BLaER1 (cell line): ENCODE results near the gene PRM3.

Source experiments
- H3K27ac ChIP-seq: shearing (Covaris generic); formaldehyde crosslinking; 2 replicates; pipeline ENCODE4 v1.8.1; 2022
- H3K27me3 ChIP-seq: shearing (Covaris generic); formaldehyde crosslinking; 2 replicates; pipeline ENCODE4 v1.8.1; 2022
- H3K36me3 ChIP-seq: shearing (Covaris generic); formaldehyde crosslinking; 2 replicates; pipeline ENCODE4 v1.8.1; 2022
- H3K4me1 ChIP-seq: shearing (Covaris generic); formaldehyde crosslinking; 2 replicates; pipeline ENCODE4 v1.8.1; 2022
- H3K4me2 ChIP-seq: shearing (Covaris generic); formaldehyde crosslinking; 2 replicates; pipeline ENCODE4 v1.8.1; 2022
- H3K4me3 ChIP-seq: shearing (Covaris generic); formaldehyde crosslinking; 2 replicates; pipeline ENCODE4 v1.8.1; 2022
- H3K9ac ChIP-seq: shearing (Covaris generic); formaldehyde crosslinking; 2 replicates; pipeline ENCODE4 v1.8.1; 2022
- H3K9me3 ChIP-seq: shearing (Covaris generic); formaldehyde crosslinking; 2 replicates; pipeline ENCODE4 v1.8.1; 2022
- H4K20me1 ChIP-seq: shearing (Covaris generic); formaldehyde crosslinking; 2 replicates; pipeline ENCODE4 v1.8.1; 2022
- Cebpa-rat ChIP-seq: shearing (Covaris generic); IDR thresholded peaks from 2 replicates; pipeline ENCODE4 v1.8.1; 2022

PRM3 gene

DNA sequence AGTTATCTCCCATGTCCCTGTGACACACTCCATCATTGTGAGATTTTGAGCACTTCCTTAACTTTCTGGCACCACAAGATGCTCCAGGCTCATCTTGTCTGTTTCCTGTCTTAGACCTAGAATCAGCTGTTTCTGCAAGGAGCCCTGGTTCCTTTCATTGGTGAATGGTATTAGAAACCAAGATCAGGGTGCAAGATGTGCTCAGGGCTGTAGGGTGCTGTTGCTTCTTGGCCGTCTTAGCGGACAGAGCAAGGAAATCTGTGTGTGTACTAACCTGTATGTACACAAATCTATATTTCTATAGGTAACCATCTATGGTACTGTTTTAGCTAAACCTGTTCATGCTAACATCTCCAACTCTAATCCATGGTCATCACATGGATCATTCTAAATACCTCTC is 15.8 kb upstream of the PRM3 start:
- TF ChIP-seq Cebpa-rat, result no peak

DNA sequence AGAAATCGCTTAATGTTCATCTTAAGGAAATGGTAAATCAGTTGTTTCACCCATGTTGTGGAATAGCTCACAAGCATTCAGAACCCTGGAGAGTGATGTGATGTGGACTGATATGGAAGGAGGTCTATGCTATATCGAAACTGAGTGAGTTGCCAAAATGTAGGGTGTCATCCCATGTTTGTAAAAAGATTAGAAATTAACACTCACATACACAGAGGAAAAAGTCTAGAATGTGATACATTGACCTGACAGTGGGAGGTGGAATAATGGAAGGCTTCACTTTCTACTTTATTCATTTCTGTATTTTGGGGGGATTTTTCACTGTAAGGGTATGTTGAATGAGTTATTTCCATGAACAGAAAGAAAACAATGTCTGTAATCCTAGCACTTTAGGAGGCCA is 12.4 kb upstream of the PRM3 start:
- TF ChIP-seq Cebpa-rat, result no peak
- Histone ChIP-seq H3K36me3 (no peaks in the 10 kb centered on the region), H3K4me1 (peaks cover 8% of the 10 kb centered on the region; the same call in 1 of the 2 replicates)

More for the DNA sequence above, 15.8 kb upstream of the PRM3 start:
- Histone ChIP-seq H3K36me3 (no peaks in the 10 kb centered on the region), H4K20me1 (no peaks in the 10 kb centered on the region), H3K4me3 (no peak overlapping the region), H3K9ac (no peak overlapping the region), H3K4me1 (peaks cover 24% of the 10 kb centered on the region), H3K27me3 (no peaks in the 10 kb centered on the region), H3K27ac (no peak overlapping the region), H3K9me3 (no peaks in the 10 kb centered on the region), H3K4me2 (no peak overlapping the region)

DNA sequence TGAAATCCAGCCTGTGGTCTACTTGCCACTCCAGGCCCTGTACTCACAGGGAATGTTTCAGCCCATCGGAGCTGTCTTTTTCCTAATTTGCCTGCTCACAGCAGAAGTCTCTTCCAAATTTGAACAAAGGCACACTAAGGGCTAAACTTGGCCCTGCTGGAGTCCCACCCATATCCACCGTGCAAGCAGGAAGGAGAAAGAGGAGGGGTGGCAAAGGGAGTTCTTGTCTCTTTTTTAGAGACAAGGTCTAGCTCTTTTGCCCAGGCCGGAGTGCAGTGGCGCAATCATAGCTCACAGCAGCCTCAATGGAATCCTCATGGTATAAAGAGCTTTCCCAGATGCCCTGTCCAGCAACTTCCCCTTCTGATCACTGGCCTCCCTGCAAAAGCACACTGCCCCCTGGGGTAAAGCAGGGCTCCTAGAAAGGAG is 10.4 kb upstream of the PRM3 start:
- H3K4me2 ChIP-seq, result no peak overlapping the region
- H4K20me1 ChIP-seq, result no peaks in the 10 kb centered on the region

More for the DNA sequence above, 12.4 kb upstream of the PRM3 start:
- H3K27me3 ChIP-seq, result no peaks in the 10 kb centered on the region
- no peak overlapping the region for H3K4me2 ChIP-seq
- H3K27ac ChIP-seq, result no peak overlapping the region
- H3K9me3 ChIP-seq, result no peaks in the 10 kb centered on the region
- H3K9ac ChIP-seq, result no peak overlapping the region
- no peak overlapping the region for H3K4me3 ChIP-seq
- H4K20me1 ChIP-seq, result no peaks in the 10 kb centered on the region

DNA sequence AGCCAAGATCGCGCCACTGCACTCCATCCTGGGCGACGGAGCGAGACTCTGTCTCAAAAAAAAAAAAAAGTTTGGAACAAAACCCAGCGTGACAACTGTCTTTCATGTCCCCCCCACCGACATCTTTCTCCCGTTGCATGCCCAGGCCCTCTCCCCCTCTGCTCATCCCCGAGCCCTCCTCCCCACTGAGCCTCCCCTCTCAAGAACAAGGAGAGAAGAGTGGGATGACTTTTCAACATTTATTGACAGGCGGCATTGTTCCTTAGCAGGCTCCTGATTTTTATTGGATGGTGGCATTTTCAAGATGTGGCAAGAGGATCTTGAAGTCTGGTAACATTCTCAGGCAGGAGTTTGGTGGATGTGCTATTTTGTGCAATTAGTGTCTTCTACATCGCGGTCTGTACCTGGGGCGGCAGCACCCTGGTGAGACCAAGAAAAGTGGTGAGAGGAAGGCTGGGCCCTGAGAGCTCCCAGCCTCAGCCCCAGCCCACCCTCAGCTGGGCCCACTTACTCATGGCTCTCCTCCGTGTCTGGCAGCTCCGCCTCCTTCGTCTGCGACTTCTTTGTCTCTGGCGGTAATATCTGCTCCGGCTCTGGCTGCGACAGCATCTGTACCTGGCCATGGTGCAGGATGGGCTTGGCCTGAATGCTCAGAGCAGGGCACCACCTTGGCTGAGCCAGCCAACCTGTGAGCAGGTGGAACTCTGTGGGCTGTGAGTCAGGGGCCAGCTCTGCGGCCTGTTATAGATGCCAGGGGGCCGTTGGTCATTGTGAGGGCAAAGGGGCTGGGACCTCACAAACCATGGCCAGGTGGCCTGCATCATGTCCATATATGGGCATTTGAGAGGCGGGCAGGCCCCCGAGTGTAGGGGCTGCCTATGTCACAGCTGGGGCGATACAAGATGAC is 7.4 kb upstream of the PRM3 start, which contains the start of gene PRM1:
Gene PRM1 (minus strand): TSS at position 715 of the 907 bp plus-strand sequence. CDS start 92 bp downstream, at position 623.
- TF ChIP-seq Cebpa-rat, result no peak
- no peaks in the 10 kb centered on the region for H3K9me3 ChIP-seq

More for the DNA sequence above, 10.4 kb upstream of the PRM3 start:
- Histone ChIP-seq H3K9me3 (no peaks in the 10 kb centered on the region), H3K27me3 (no peaks in the 10 kb centered on the region), H3K4me1 (peaks cover 14% of the 10 kb centered on the region; the same call in 1 of the 2 replicates), H3K9ac (no peak overlapping the region), H3K4me3 (no peak overlapping the region), H3K27ac (no peak overlapping the region), H3K36me3 (no peaks in the 10 kb centered on the region)
- TF ChIP-seq Cebpa-rat, result no peak

DNA sequence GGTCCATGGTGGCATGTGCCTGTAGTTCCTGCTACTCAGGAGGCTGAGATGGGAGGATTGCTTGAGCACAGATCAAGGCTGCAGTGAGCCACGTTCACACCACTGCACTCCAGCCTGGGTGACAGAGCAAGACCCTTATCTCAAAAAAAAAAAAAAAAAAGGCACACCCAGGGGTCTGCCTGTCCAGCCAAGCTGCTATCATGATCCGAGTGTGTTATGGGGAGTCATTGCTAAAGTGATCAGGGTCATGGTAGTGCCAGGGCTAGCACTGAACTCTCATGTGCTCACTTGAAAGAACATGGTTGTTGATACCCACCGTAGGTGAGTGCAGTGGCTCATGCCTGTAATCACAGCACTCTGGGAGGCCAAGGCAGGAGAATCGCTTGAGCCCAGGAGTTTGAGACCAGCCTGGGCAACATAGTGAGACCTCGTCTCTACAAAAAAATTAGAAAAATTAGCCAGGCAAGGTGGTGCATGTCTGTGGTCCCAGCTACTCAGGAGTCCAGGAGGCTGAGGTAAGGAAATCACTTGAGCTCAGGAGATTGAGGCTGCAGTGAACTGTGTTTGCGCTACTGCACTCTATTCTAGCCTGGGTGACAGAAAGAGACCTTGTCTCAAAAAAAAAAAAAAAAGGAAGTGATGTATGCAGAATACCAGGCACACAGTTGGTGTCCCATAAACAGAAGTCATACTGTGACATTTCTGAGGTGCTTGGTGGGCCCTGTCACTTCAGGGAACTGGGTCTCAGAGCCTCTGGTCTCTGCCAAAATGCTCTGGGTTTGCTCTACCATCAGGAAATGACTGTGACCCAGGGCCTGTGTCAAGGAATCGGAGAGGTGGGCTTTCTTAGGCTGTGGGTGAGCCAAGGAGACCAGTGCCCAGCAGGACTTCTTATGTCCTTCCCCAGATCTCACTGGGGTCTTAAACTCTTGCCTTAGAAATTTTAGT is 5.5 kb upstream of the PRM3 start:
- Histone ChIP-seq H3K36me3 (no peaks in the 10 kb centered on the region), H3K4me2 (peak overlapping the region; percentile 6; the same call in 1 of the 2 replicates), H3K9me3 (no peaks in the 10 kb centered on the region), H3K27me3 (no peaks in the 10 kb centered on the region), H3K4me3 (no peak overlapping the region), H3K27ac (no peak overlapping the region), H4K20me1 (no peaks in the 10 kb centered on the region), H3K9ac (no peak overlapping the region), H3K4me1 (peaks cover 8% of the 10 kb centered on the region; the same call in 1 of the 2 replicates)
- no peak for TF ChIP-seq Cebpa-rat

More for the DNA sequence above, 7.4 kb upstream of the PRM3 start, which contains the start of gene PRM1:
- no peak within 1 kb of the TSS for H3K27ac ChIP-seq
- H4K20me1 ChIP-seq, result no peaks in the 10 kb centered on the region
- no peaks in the 10 kb centered on the region for H3K36me3 ChIP-seq
- no peak within 1 kb of the TSS for H3K4me2 ChIP-seq
- no peak within 1 kb of the TSS for H3K9ac ChIP-seq
- peaks cover 8% of the 10 kb centered on the region; the same call in 1 of the 2 replicates for H3K4me1 ChIP-seq
- H3K27me3 ChIP-seq, result no peaks in the 10 kb centered on the region
- no peak within 1 kb of the TSS for H3K4me3 ChIP-seq

DNA sequence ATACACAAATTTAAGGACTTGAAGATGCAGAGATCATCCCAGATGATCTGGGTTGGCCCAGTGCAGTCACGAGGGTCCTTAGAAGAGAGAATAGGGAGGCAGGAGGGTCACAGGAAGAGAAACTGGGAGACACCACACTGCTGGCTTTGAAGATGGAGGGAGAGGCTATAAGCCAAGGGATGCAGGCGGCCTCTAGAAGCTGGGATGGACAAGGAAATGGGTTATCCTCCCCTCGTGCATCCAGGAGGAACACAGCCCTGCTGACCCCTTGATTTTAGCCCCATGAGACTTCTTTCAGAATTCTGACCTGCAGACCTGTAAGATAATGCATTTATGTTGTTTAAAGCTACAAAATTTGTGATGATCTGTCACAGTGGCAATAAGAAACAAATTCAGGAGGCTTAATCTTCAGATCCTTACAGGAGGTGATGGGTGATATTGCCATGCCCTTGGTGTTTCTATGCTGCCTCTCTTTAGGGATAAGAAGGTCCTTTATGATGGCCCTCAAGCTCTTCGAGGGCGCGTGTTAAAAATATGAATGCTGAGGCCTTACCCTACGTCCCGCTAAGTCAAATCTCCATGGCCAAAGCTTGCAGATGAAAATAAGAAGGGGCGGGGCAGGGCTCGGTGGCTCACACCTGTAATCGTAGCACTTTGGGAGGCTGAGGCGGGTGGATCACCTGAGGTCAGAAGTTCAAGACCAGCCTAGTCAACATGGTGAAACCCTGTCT is 4.3 kb upstream of the PRM3 start:
- Histone ChIP-seq H3K4me3 (no peak overlapping the region), H3K36me3 (no peaks in the 10 kb centered on the region), H3K4me1 (peaks cover 8% of the 10 kb centered on the region; the same call in 1 of the 2 replicates), H4K20me1 (no peaks in the 10 kb centered on the region), H3K4me2 (no peak overlapping the region), H3K9ac (no peak overlapping the region), H3K27ac (no peak overlapping the region), H3K9me3 (no peaks in the 10 kb centered on the region), H3K27me3 (no peaks in the 10 kb centered on the region)
- no peak for TF ChIP-seq Cebpa-rat

DNA sequence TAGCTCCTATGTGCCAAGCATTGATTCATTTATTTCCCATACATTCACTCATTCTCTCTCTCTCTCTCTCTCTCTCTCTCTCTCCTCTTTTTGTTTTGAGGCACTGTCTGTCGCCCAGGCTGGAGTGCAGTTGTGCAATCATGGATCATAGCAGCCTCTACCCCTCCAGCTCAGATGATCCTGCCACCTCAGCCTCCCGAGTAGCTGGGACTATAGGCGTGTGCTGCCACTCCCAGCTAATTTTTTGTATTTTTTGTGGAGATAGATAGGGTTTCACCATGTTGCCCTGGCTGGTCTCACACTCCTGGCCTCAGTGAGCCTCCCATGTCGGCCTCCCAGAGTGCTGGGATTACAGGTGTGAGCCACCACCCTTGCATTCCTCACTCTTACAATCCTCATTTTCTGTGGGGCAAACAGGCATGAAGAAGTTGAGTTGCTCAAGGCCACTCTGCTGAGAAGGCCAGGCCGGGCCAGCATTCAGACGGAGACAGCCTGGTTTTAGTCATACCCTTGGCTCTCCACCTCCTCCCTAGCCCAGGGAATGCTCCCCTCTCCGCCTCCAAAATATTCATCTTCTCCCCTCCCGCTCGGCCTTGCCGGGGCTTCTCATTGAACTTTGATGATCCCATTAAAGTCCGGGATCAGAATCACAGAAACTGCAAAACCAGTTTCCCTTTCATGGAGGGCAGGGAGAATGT is 3.6 kb upstream of the PRM3 start:
- Histone ChIP-seq H3K9me3 (no peaks in the 10 kb centered on the region), H3K4me1 (peaks cover 8% of the 10 kb centered on the region; the same call in 1 of the 2 replicates), H3K27me3 (no peaks in the 10 kb centered on the region), H3K4me3 (no peak overlapping the region), H4K20me1 (no peaks in the 10 kb centered on the region), H3K4me2 (no peak overlapping the region), H3K9ac (no peak overlapping the region), H3K27ac (no peak overlapping the region), H3K36me3 (no peaks in the 10 kb centered on the region)
- no peak for TF ChIP-seq Cebpa-rat

DNA sequence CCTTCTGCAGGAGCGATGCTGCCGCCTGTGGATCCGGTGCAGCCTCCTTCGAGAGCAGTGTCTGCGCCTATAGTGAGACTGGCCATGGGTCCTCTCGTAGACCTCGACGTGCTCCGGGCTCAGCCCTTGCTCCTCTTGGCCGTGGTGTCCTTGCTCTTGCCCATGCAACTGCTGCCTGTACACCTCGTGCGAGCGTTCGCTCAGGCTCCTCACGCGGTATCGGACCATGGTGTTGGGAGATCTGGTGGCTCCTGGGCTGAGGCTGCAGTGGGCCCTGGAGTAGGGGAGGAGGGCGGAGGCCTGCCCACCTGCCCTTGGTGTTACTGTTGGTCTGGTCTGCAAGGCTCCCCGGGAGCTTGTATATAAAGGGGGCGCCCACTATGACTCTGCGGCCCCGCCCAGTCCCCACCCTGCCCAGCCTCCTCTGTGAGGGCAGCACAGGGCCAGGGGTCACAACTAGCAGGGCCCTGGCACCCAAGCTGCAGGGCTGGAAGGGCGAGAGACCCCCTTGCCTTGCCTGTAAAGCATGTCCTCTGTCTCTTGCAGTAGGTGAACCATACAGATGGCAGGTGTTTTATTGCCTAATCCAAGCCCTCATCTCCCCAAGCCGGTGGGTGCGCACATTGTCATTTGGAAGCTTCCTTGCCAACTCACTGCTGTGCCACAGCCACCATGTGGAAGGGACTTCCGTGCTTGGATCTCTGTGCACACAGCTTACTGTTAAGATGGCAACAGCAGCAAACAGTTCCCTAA is 2.9 kb upstream of the PRM3 start, which contains the start of gene PRM2:
Gene PRM2 (minus strand): TSS at position 338 of the 753 bp plus-strand sequence. CDS start 110 bp downstream, at position 228.
- no peak for TF ChIP-seq Cebpa-rat
- Histone ChIP-seq H3K9me3 (no peaks in the 10 kb centered on the region), H3K4me2 (no peak within 1 kb of the TSS), H3K9ac (no peak within 1 kb of the TSS), H3K4me3 (no peak within 1 kb of the TSS), H3K36me3 (no peaks in the 10 kb centered on the region), H3K27ac (no peak within 1 kb of the TSS), H3K27me3 (no peaks in the 10 kb centered on the region), H3K4me1 (peaks cover 8% of the 10 kb centered on the region; the same call in 1 of the 2 replicates), H4K20me1 (no peaks in the 10 kb centered on the region)
